Peyer's patch (tissue), 4 donors: ENCODE data around the gene FIGNL2. TPM values are rescaled to one million over a fixed set of nuclear protein-coding genes. Genes with fewer than 3 reads are reported as not detected.

ENCODE experiments used
- DNase-seq, 3 donors: peaks; one replicate each; pipeline ENCODE4 v3.0.0-alpha.2; 2017 to 2019
- H3K27ac ChIP-seq, 4 donors: fragments of 200-600 bp; sonication (generic); one replicate each; pipeline ENCODE4 v1.5.1; 2016 to 2019
- H3K27me3 ChIP-seq, 2 donors: fragments of 200-600 bp; sonication (generic); one replicate each; pipeline ENCODE4 v1.5.1; 2019
- H3K36me3 ChIP-seq, 3 donors: fragments of 200-600 bp; sonication (generic); one replicate each; pipeline ENCODE4 v1.5.1; 2016 to 2019
- H3K4me1 ChIP-seq, 4 donors: fragments of 200-600 bp; sonication (generic); one replicate each; pipeline ENCODE4 v1.5.1; 2016 to 2019
- H3K4me3 ChIP-seq, 4 donors: fragments of 200-600 bp; sonication (generic); 1 replicate in 3 of 4; 2 replicates in 1 of 4; pipeline ENCODE4 v1.5.1; 2016 to 2019; ENCODE audit warnings: mild to moderate bottlenecking in 1 of 4
- H3K9me3 ChIP-seq, 4 donors: fragments of 200-600 bp; sonication (generic); one replicate each; pipeline ENCODE4 v1.5.1; 2016 to 2019; ENCODE audit warnings: mild to moderate bottlenecking in 1 of 4
- POLR2A ChIP-seq, 2 donors: fragments of 450-650 bp; IDR thresholded peaks; one replicate each; pipeline ENCODE4 v1.5.1; 2017; ENCODE audit warnings: antibody characterized with exemption in 2 of 2, mild to moderate bottlenecking in 2 of 2, moderate library complexity in 2 of 2
- total RNA-seq, 4 donors: library from RNA; depleted of rRNA; stranded (reverse); fragments of >200 nt; gene quantifications; one replicate each; pipeline ENCODE4 v1.1.0, GENCODE V29; 2016
- TF ChIP-seq, protein P1 (sequence below), 6 experiments: fragments of 450-650 bp in 4 of 6; fragments of 200-600 bp in 2 of 6; sonication (generic) in 1 of 6; IDR thresholded peaks; one replicate each; pipeline ENCODE4 v1.5.1; 2017 to 2019; ENCODE audit warnings: antibody characterized with exemption in 6 of 6, mild to moderate bottlenecking in 3 of 6, moderate library complexity in 1 of 6

Gene FIGNL2, protein sequence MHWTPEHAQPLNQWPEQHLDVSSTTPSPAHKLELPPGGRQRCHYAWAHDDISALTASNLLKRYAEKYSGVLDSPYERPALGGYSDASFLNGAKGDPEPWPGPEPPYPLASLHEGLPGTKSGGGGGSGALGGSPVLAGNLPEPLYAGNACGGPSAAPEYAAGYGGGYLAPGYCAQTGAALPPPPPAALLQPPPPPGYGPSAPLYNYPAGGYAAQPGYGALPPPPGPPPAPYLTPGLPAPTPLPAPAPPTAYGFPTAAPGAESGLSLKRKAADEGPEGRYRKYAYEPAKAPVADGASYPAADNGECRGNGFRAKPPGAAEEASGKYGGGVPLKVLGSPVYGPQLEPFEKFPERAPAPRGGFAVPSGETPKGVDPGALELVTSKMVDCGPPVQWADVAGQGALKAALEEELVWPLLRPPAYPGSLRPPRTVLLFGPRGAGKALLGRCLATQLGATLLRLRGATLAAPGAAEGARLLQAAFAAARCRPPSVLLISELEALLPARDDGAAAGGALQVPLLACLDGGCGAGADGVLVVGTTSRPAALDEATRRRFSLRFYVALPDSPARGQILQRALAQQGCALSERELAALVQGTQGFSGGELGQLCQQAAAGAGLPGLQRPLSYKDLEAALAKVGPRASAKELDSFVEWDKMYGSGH
- total RNA-seq = under 1 TPM in 1 of 4 donors, not detected in 3; 0.19 TPM

DNA sequence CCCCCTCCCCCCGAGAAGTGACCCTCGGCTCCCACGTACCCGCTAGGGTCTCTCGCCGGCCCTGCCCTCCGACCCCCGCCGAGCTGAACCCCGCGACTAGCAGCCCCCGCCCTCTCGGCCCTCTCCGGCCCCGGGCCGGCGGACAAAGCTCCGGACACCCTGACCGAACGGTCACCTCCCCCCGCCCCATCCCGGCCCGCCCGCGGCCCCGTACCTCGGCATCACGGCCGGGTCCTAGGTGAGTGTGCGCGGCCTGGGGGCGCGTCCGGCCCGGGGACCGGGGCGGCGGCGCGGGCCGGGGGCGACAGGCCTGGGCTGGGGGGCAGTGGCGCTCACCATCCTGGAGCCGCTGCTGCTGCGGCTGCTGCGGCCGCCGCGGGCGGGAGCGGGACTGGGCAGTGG lies at the start of gene FIGNL2:
TSS of gene FIGNL2 (minus strand) at position 393 of the 402 bp plus-strand sequence. CDS start 26,305 bp downstream, outside the sequence.
- no peaks in the 10 kb centered on the region for H3K36me3 ChIP-seq
- TF ChIP-seq POLR2A (IDR thresholded peaks at IDR 0.05) = no peak
- TF ChIP-seq, protein P1, sequence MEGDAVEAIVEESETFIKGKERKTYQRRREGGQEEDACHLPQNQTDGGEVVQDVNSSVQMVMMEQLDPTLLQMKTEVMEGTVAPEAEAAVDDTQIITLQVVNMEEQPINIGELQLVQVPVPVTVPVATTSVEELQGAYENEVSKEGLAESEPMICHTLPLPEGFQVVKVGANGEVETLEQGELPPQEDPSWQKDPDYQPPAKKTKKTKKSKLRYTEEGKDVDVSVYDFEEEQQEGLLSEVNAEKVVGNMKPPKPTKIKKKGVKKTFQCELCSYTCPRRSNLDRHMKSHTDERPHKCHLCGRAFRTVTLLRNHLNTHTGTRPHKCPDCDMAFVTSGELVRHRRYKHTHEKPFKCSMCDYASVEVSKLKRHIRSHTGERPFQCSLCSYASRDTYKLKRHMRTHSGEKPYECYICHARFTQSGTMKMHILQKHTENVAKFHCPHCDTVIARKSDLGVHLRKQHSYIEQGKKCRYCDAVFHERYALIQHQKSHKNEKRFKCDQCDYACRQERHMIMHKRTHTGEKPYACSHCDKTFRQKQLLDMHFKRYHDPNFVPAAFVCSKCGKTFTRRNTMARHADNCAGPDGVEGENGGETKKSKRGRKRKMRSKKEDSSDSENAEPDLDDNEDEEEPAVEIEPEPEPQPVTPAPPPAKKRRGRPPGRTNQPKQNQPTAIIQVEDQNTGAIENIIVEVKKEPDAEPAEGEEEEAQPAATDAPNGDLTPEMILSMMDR (IDR thresholded peaks at IDR 0.05) = no peak
- no peaks in the 10 kb centered on the region for H3K9me3 ChIP-seq
- peaks cover 0 to 24% (median 10%) of the 10 kb centered on the region in 4 donors for H3K4me1 ChIP-seq
- peak within 1 kb of the TSS; percentile 12 to 63 (median 60) for H3K27ac ChIP-seq
- no peak for DNase-seq
- H3K27me3 ChIP-seq = peaks cover 0 to 36% of the 10 kb centered on the region in 2 donors
- H3K4me3 ChIP-seq = peak within 1 kb of the TSS; percentile 31 to 59 (median 51)

DNA sequence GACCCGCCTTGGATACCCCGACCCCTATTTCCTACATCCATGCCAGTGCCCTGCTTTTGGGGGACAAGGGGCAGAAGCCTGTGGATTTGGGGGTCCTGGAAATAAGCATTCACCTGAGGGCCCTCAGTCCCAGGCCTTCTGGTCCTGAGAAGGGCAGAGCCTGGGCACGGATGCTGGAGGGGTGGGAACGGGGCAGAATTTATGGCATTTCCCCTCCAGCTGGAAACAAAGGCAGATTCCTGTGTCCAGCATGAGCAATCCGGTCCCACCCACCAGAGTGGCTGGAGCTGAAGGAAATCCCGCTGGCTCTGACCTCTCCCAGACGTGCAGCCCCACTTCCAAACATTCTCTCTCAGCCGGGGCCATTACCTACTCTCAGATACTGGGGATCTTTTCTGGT lies 48.7 kb upstream of the FIGNL2 start:
- H3K27ac ChIP-seq = peak overlapping the region in 2 of 4 donors; percentile 42 to 48
- TF ChIP-seq POLR2A (IDR thresholded peaks at IDR 0.05) = no peak
- TF ChIP-seq, protein P1 (IDR thresholded peaks at IDR 0.05) = no peak
- peaks cover 0 to 9% (median 0%) of the 10 kb centered on the region in 4 donors for H3K4me1 ChIP-seq

DNA sequence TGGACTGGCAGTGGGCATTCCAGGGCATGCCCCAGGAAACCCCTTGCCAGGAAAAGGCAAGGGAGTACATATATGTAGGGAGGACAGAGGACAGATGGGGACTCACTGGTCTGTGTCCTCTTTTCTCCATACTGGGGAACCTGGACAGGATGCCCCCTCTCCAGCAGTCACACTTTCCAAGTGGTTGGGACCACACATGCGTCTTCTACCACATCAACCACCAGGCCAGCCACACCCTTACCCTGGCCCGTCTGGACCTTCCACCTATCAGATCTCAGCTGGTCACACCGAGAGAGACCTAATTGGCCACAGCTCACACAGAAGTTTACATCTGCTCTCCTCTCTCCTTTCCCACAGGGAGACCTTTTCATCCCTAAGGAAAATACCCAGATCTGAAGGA lies 47.7 kb upstream of the FIGNL2 start:
- Histone ChIP-seq H3K36me3 (no peaks in the 10 kb centered on the region), H3K27ac (no peak overlapping the region), H3K27me3 (no peaks in the 10 kb centered on the region), H3K4me3 (no peak overlapping the region), H3K4me1 (peaks cover 0 to 3% (median 0%) of the 10 kb centered on the region in 4 donors), H3K9me3 (no peaks in the 10 kb centered on the region)
- no peak for TF ChIP-seq POLR2A (IDR thresholded peaks at IDR 0.05)
- TF ChIP-seq, protein P1 (IDR thresholded peaks at IDR 0.05) = no peak
- peak in 1 of 3 donors; percentile 39 for DNase-seq

More for the DNA sequence above, 48.7 kb upstream of the FIGNL2 start:
- Histone ChIP-seq H3K36me3 (no peaks in the 10 kb centered on the region), H3K4me3 (no peak overlapping the region), H3K27me3 (no peaks in the 10 kb centered on the region), H3K9me3 (no peaks in the 10 kb centered on the region)
- DNase-seq = peak in 1 of 3 donors; percentile 49

DNA sequence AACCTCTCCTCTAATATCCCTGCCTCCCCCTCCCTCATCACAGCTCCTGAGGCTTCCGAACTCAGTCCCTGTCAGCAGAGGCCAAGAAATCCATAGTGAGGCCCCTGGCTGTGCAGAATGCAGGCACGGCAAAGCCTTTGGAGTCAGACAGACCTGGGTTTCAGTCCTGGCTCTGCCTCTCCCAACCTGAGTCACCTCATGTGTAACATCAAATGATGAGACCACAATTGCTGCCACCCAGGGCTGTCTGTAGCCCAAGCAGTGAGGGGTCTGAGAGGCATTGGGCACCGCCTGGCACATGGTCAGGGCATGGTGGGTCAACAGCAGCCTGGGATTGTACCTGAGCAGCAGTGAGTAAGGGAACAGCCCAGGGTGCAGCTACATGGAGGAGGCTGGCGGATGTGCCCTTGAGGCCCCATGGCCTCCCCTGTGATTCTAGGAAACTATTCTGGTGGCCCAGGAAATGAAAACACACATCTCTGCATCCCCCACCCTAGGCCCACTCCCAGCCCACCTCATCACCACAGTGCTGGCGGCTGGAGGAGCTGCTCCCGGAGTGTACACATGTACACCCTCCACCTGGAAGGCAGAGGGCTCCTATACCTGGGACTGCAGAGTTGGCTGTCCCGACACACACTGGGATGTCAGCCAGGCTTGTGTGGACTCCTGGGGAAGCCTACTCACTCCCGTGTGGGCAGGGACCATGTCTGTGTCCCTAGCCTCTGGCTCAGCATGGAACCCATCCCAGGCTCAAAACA lies 47.0 kb upstream of the FIGNL2 start:
- Histone ChIP-seq H3K36me3 (no peaks in the 10 kb centered on the region), H3K9me3 (no peaks in the 10 kb centered on the region), H3K27me3 (no peaks in the 10 kb centered on the region), H3K4me3 (no peak overlapping the region), H3K27ac (peak overlapping the region in 1 of 4 donors; percentile 41), H3K4me1 (no peaks in the 10 kb centered on the region)
- no peak for TF ChIP-seq POLR2A (IDR thresholded peaks at IDR 0.05)
- TF ChIP-seq, protein P1 (IDR thresholded peaks at IDR 0.05) = no peak
- peak in 1 of 3 donors; percentile 43 for DNase-seq

DNA sequence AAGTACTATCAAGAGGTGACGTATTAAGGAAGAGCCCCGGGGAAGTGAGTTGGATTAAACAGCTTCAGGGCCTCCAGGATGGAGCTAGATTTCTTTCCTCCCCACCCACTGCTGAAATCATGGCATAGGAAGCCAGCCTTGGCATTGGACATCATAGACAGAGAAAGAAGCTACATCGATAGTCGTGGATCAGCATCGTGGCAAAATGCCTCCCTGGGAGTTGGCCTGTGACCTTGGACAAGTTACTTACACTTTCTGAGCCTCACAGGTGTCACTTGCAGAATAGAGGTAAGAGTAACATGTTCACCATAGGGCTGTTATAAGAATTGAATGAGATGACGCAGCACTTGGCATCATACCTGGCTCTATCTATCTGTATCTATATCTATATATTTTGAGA lies 45.3 kb upstream of the FIGNL2 start:
- H3K36me3 ChIP-seq = no peaks in the 10 kb centered on the region
- TF ChIP-seq, protein P1 (IDR thresholded peaks at IDR 0.05) = no peak
- TF ChIP-seq POLR2A (IDR thresholded peaks at IDR 0.05) = no peak
- H3K9me3 ChIP-seq = no peaks in the 10 kb centered on the region
- H3K4me1 ChIP-seq = no peaks in the 10 kb centered on the region
- no peaks in the 10 kb centered on the region for H3K27me3 ChIP-seq
- DNase-seq = peak in 1 of 3 donors; percentile 22
- no peak overlapping the region for H3K4me3 ChIP-seq
- H3K27ac ChIP-seq = no peak overlapping the region
